NCI-H1930 (cell line): ENCODE data around the gene UGCG.
"Not testable (repeated sequence)": the region's sequence is repeated elsewhere in the genome, so short reads cannot be mapped to it uniquely, and the experiment has no call there.

Experiments
- DNase-seq, 2 experiments: peaks; one replicate each; lab custom pipeline; 2025; lab: John Stamatoyannopoulos, UW

The UGCG gene

GRCh38 chr9:111953444-111953843 lies 56.8 kb downstream of the UGCG start:
- DNase-seq, result no peak

- DNase-seq, result peak; percentile 82 to 83
Measured at GRCh38 chr9:111955048-111955447, 58.4 kb downstream of the UGCG start.

- DNase-seq, result no peak
Measured at GRCh38 chr9:111957856-111958631, 61.4 kb downstream of the UGCG start.

GRCh38 chr9:111959468-111960359 lies 63.1 kb downstream of the UGCG start:
- peak in 1 of 2 experiments; percentile 13 for DNase-seq

GRCh38 chr9:111960485-111960884 lies 63.9 kb downstream of the UGCG start:
- DNase-seq, result not testable (repeated sequence)

- DNase-seq, result peak in 1 of 2 experiments; percentile 74
Measured at GRCh38 chr9:111961009-111961408, 64.4 kb downstream of the UGCG start.

GRCh38 chr9:111961575-111961974 lies 65.0 kb downstream of the UGCG start:
- DNase-seq, result peak; percentile 11 to 74

GRCh38 chr9:111962021-111962420 lies 65.4 kb downstream of the UGCG start:
- DNase-seq, result no peak

- no peak for DNase-seq
Measured at GRCh38 chr9:111963995-111964394, 67.4 kb downstream of the UGCG start.

- DNase-seq, result no peak
Measured at GRCh38 chr9:111965566-111966019, 69.0 kb downstream of the UGCG start.

GRCh38 chr9:111966124-111966723 lies 69.6 kb downstream of the UGCG start:
- no peak for DNase-seq

- no peak for DNase-seq
Measured at GRCh38 chr9:111966861-111967291, 70.3 kb downstream of the UGCG start.

- no peak for DNase-seq
Measured at GRCh38 chr9:111967621-111968020, 71.0 kb downstream of the UGCG start.

GRCh38 chr9:111969061-111969460 lies 72.4 kb downstream of the UGCG start:
- DNase-seq, result no peak

- DNase-seq, result no peak
Measured at GRCh38 chr9:111969622-111970021, 73.0 kb downstream of the UGCG start.

- no peak for DNase-seq
Measured at GRCh38 chr9:111970827-111971226, 74.2 kb downstream of the UGCG start.

- DNase-seq, result no peak
Measured at GRCh38 chr9:111974092-111974681, 77.6 kb downstream of the UGCG start.

- DNase-seq, result peak in 1 of 2 experiments; percentile 18
Measured at GRCh38 chr9:111975709-111976108, 79.1 kb downstream of the UGCG start.

GRCh38 chr9:111978616-111979015 lies 82.0 kb downstream of the UGCG start:
- no peak for DNase-seq

GRCh38 chr9:111979561-111979960 lies 82.9 kb downstream of the UGCG start:
- DNase-seq, result no peak

GRCh38 chr9:111980398-111980797 lies 83.8 kb downstream of the UGCG start:
- DNase-seq, result no peak

- DNase-seq, result no peak
Measured at GRCh38 chr9:111983484-111983908, 86.9 kb downstream of the UGCG start.
